HEK293T (cell line): ENCODE measurements around the gene VSTM2L.

Experiments used
- CTCF ChIA-PET: fragments of 350-600 bp; formaldehyde crosslinking; extraction: SDS; loops from one replicate; lab custom pipeline; 2021; ENCODE audit warnings: antibody characterized with exemption, inconsistent platforms; lab: Yijun Ruan, JAX
- POLR2A ChIA-PET: fragments of 350-600 bp; formaldehyde crosslinking; extraction: SDS; loops from one replicate; lab custom pipeline; 2020; ENCODE audit warnings: antibody characterized with exemption, inconsistent platforms; lab: Yijun Ruan, JAX
- DNase-seq: peaks from one replicate; pipeline ENCODE4 v3.0.0; 2012; ENCODE audit warnings: mixed read lengths; ENCODE audit errors: extremely low spot score
- ARNT ChIP-seq: fragments of 450-650 bp; IDR thresholded peaks from 2 replicates; pipeline ENCODE4 v1.6.1; 2017; ENCODE audit warnings: mild to moderate bottlenecking
- BHLHE40 ChIP-seq: fragments of 450-650 bp; IDR thresholded peaks from 2 replicates; pipeline ENCODE4 v1.6.1; 2016; ENCODE audit warnings: mild to moderate bottlenecking, moderate library complexity, borderline replicate concordance
- CTBP1 ChIP-seq: fragments of 450-650 bp; IDR thresholded peaks from 2 replicates; pipeline ENCODE4 v1.6.1; 2016; ENCODE audit warnings: borderline replicate concordance
- ELF4 ChIP-seq: fragments of 450-650 bp; IDR thresholded peaks from 2 replicates; pipeline ENCODE4 v1.6.1; 2017; ENCODE audit warnings: antibody characterized with exemption
- FOXA1 ChIP-seq: fragments of 450-650 bp; IDR thresholded peaks from 2 replicates; pipeline ENCODE4 v1.6.1; 2016; ENCODE audit warnings: mild to moderate bottlenecking
- FOXK2 ChIP-seq: fragments of 450-650 bp; IDR thresholded peaks from 2 replicates; pipeline ENCODE4 v1.6.1; 2016; ENCODE audit warnings: mild to moderate bottlenecking
- FOXM1 ChIP-seq: fragments of 450-650 bp; IDR thresholded peaks from 2 replicates; pipeline ENCODE4 v1.6.1; 2017; ENCODE audit warnings: mild to moderate bottlenecking, borderline replicate concordance
- HDGF ChIP-seq: fragments of 450-650 bp; IDR thresholded peaks from 2 replicates; pipeline ENCODE4 v1.6.1; 2017; ENCODE audit warnings: antibody characterized with exemption, borderline replicate concordance
- L3MBTL2 ChIP-seq: fragments of 450-650 bp; conservative IDR thresholded peaks from 2 replicates; pipeline ENCODE4 v1.6.1; 2016; ENCODE audit warnings: mild to moderate bottlenecking
- LEF1 ChIP-seq: fragments of 450-650 bp; IDR thresholded peaks from 2 replicates; pipeline ENCODE4 v1.6.1; 2017; ENCODE audit warnings: mild to moderate bottlenecking, borderline replicate concordance
- NFRKB ChIP-seq: fragments of 450-650 bp; IDR thresholded peaks from 2 replicates; pipeline ENCODE4 v1.6.1; 2016; ENCODE audit warnings: mild to moderate bottlenecking, moderate library complexity
- SP1 ChIP-seq: fragments of 450-650 bp; IDR thresholded peaks from 2 replicates; pipeline ENCODE4 v1.6.1; 2017
- SUZ12 ChIP-seq: fragments of 450-650 bp; IDR thresholded peaks from 2 replicates; pipeline ENCODE4 v1.6.1; 2016; ENCODE audit warnings: mild to moderate bottlenecking
- TARDBP ChIP-seq: fragments of 450-650 bp; IDR thresholded peaks from 2 replicates; pipeline ENCODE4 v1.6.1; 2016
- ZNF384 ChIP-seq: fragments of 450-650 bp; IDR thresholded peaks from 2 replicates; pipeline ENCODE4 v1.6.1; 2016
- TF ChIP-seq, protein P1 (sequence below): fragments of 450-650 bp; IDR thresholded peaks from 2 replicates; pipeline ENCODE4 v1.6.1; 2016

The VSTM2L gene

DNA sequence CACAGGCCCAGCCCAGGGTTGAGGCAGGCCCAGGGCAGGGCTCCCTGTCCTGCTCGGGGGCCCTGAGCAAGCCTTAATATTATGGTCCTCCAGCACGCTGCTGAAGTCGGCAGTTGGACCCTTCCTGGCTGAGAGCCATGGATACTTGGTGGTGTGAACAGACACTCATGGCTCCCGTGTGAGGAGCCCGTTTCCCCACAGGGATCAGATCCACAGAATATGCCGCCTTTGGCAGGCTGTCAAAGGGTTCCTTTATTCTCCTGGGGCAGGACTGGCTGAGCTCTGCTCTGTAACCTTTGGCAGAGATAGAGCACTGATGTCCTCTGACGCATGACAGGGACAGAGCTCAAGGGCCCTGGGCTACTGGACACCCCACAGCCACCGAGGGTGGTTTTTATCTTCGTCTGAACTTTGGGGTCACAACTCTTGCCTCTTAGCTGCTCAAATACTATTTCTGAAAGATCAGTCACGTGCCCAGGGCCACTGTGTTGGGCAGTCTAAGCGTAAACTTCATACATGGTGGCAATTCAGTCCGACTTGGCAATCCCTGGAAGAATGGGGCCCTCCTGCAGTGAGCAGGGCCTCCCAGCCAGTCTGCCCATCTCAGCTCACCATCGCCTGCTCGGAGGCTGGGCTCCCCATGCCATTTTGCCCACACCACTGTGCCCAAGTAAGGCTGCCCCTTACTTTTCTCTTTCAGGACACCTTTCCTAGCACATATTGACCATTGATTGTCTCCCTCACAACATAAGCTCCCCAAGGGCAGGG is 81.3 kb downstream of the VSTM2L start:
- TF ChIP-seq ARNT, result no peak
- TF ChIP-seq FOXM1, result no peak
- no peak for TF ChIP-seq SP1
- TF ChIP-seq LEF1, result no peak
- no peak for TF ChIP-seq SUZ12
- no peak for TF ChIP-seq CTBP1
- TF ChIP-seq FOXA1, result no peak
- ChIA-PET CTCF (no interaction called here), POLR2A (no interaction called here)
- no peak for DNase-seq

DNA sequence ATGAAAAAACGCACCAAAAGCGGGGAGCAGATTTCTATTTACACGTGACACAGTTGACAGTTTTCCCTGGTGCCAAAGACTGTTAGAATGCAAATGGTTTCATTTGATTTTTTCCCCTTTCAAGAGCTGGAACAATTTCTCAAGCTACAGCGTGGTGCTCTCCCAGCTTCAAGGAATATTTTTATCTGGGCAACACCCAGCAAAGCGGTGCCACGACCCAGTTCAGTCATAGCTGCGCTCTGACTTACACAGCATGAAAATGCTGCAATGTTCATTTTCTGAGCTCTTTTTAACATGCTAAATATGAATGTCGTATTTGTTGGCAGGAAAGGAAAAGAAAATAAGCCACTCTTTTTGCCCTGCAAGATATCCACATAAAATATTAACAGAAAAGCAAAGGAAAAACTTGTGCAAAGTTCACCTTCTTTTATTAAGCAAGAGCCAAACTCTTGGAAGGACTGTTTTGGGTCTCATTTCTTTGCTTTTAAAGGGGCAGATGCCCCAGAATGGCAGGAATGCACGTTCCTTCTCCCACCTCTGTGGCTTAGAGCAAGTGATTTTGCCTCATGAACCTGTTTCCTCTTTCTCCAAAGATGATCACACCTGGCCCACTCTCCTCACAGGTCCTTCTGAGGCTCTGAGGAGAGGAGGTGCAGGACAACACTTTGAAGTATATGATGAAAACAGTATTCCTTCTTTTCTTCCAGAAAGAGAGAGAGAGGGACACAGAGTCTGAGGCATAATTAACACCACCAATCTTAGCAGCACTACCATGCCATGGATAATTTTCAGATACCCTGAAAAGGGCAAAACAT is 83.3 kb downstream of the VSTM2L start:
- no peak for DNase-seq
- TF ChIP-seq L3MBTL2, result no peak
- no peak for TF ChIP-seq LEF1
- TF ChIP-seq NFRKB, result no peak
- no peak for TF ChIP-seq BHLHE40
- no peak for TF ChIP-seq TARDBP
- TF ChIP-seq SP1, result no peak
- no peak for TF ChIP-seq FOXA1
- no peak for TF ChIP-seq SUZ12
- TF ChIP-seq HDGF, result no peak
- no peak for TF ChIP-seq ARNT
- no peak for TF ChIP-seq FOXK2
- TF ChIP-seq, protein P1, sequence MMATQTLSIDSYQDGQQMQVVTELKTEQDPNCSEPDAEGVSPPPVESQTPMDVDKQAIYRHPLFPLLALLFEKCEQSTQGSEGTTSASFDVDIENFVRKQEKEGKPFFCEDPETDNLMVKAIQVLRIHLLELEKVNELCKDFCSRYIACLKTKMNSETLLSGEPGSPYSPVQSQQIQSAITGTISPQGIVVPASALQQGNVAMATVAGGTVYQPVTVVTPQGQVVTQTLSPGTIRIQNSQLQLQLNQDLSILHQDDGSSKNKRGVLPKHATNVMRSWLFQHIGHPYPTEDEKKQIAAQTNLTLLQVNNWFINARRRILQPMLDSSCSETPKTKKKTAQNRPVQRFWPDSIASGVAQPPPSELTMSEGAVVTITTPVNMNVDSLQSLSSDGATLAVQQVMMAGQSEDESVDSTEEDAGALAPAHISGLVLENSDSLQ, result no peak
- TF ChIP-seq CTBP1, result no peak
- TF ChIP-seq ELF4, result no peak
- TF ChIP-seq ZNF384, result no peak
- no peak for TF ChIP-seq FOXM1
- ChIA-PET CTCF (no interaction called here), POLR2A (no interaction called here)

DNA sequence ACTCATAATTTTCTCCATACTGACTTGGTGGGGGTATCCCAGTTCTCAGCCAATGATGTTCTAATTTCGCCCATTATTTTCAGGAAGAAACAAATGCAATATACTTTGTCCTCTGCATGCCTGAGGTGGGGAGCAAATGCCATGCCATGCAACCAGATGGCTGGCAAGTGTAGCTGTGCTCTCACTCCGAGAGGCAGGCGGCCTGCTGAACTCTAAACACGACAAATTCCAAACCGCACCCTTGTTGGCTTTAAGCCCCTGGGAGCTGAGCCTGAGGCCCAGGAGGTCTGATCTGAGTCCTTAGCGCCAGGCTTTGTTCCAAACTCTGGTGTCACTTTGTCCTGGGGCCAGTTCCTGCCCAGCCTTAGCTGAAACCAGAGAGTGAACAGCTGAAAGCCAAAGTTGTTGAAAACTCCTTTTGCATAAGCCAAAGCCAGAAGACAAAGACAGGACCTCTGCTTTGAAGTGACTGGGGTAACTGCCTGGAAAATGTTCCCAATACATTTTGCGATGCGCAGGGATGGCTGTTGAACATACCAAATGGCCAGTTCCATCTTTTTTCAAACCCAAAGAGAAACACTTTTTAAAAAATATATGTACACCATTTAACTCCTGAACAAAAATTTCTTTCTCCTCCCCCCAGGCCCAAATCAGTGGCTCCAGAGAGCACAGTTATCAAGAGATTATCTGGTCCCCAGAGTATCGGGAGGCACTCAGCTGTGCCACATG is 84.1 kb downstream of the VSTM2L start:
- ChIA-PET CTCF (no interaction called here), POLR2A (no interaction called here)
- DNase-seq, result no peak
- TF ChIP-seq FOXM1, result no peak
- TF ChIP-seq ARNT, result no peak
- TF ChIP-seq LEF1, result no peak
- no peak for TF ChIP-seq L3MBTL2
- TF ChIP-seq, protein P1, result no peak
- TF ChIP-seq ELF4, result no peak
- no peak for TF ChIP-seq HDGF
- no peak for TF ChIP-seq CTBP1
- TF ChIP-seq ZNF384, result no peak
- TF ChIP-seq NFRKB, result no peak
- TF ChIP-seq SP1, result no peak
- TF ChIP-seq FOXK2, result no peak
- no peak for TF ChIP-seq SUZ12
- TF ChIP-seq BHLHE40, result no peak
- no peak for TF ChIP-seq FOXA1
- TF ChIP-seq TARDBP, result no peak

DNA sequence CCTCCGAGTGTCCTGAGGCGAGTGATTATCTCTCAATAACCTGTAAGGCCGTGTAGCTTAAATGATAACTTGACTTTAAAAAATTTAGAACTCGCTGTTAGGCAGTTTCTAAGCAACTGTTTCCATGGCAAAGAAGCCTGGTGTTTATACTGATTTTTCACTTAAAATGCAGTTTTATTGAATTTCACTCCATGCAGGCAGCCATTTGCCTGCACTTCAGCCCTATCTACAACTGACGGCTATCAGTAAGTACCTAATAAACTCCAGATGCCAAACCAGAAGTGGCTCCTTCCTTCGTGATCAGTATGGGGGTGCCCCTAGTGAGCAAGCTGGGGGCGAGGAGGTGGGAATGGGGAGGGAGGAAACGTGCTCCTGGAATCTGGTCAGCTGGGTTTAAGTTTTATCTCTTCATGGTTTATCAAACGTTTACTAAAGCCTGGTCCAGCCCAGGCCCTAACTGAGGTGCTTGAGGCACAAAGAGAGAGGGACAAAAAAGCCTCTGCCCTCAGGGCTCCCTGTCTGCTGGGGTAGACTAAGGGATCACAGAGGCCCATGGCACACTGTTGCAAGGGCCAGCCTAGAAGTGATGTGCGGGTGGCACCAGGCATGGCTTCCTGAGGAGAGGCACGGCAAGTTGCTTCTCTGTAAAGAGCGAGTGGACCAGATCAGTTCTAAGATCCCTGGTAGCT is 84.8 kb downstream of the VSTM2L start:
- TF ChIP-seq NFRKB, result no peak
- TF ChIP-seq SUZ12, result no peak
- no peak for TF ChIP-seq CTBP1
- TF ChIP-seq LEF1, result no peak
- TF ChIP-seq ARNT, result no peak
- POLR2A ChIA-PET, result no interaction called here
- CTCF ChIA-PET, result no interaction called here
- DNase-seq, result no peak

DNA sequence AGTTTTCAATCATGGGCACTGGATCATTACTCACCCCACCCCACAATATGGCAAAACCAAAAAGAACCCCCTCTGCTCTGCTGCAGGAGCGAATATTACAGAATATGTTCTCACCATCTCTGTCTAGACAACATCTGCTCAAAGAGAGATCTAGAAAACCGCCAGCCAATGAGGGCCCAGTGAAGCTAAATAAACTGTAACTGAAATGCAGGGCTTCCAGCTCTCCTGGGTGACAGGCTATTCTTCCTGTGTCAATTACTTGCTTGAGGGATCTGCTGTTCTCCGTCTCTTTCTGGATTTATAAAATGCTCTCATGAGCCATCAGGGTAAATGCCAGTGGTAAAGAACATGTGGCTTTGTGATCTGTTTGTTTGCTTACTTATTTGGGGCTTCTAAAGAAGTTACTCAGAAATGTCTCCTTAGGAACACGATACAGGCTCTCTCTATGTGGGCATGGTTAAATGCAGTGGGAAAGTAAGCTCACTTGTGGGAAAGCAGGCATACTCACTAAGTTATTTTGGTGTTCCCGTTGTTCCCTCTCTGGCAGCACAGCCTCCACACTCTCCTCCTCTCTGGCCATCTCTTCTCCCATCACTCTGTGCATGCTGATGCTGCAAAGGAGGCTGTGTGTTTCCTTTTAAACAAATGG is 85.5 kb downstream of the VSTM2L start:
- CTCF ChIA-PET, result interaction anchor here (0.6 kb wide), 1 partner anchor 11 kb away, joined by 5 read pairs; no protein-coding TSS in a partner anchor
- no peak for DNase-seq
- POLR2A ChIA-PET, result no interaction called here
- TF ChIP-seq FOXK2 (no peak), ELF4 (no peak)
